Adrenal gland (tissue), 12 donors: ENCODE results near the gene KAZN. TPM values are rescaled to one million over a fixed set of nuclear protein-coding genes. Genes with fewer than 3 reads are reported as not detected.

ENCODE experiments used
- DNase-seq, 7 donors: peaks; one replicate each; pipeline ENCODE4 v3.0.0-alpha.2; 2019 to 2020
- H3K27ac ChIP-seq, 5 donors: fragments of 200-600 bp; sonication (generic) in 4 of 5; 1 replicate in 3 of 5; 2 replicates in 2 of 5; pipeline versions ENCODE4 v1.5.1 to v1.8.0; 2016 to 2020; ENCODE audit warnings: mild to moderate bottlenecking in 1 of 5
- H3K27me3 ChIP-seq: fragments of 200-600 bp; 2 replicates; pipeline ENCODE4 v1.8.0; 2021
- H3K36me3 ChIP-seq, 2 donors: fragments of 200-600 bp; replicated peaks in 1 of 2; 1 replicate in 1 of 2; 2 replicates in 1 of 2; pipeline versions ENCODE4 v1.5.1 to v1.8.0; 2018 to 2022
- H3K4me1 ChIP-seq, 2 donors: fragments of 200-600 bp; replicated peaks in 1 of 2; 1 replicate in 1 of 2; 2 replicates in 1 of 2; pipeline versions ENCODE4 v1.5.1 to v1.8.0; 2018 to 2021
- H3K4me3 ChIP-seq, 4 donors: fragments of 200-600 bp; sonication (generic) in 3 of 4; one replicate each; pipeline ENCODE4 v1.5.1; 2016 to 2018
- H3K9me3 ChIP-seq, 3 donors: fragments of 200-600 bp; sonication (generic) in 1 of 3; replicated peaks in 1 of 3; 1 replicate in 2 of 3; 2 replicates in 1 of 3; pipeline versions ENCODE4 v1.5.1 to v1.8.0; 2016 to 2021
- CTCF ChIP-seq, 6 experiments: fragments of 450-650 bp in 4 of 6; fragments of 200-600 bp in 2 of 6; sonication (generic) in 1 of 6; IDR thresholded peaks; 1 replicate in 5 of 6; 2 replicates in 1 of 6; pipeline versions ENCODE4 v1.5.1 to v1.8.0; 2016 to 2021; ENCODE audit warnings: antibody characterized with exemption in 6 of 6, mild to moderate bottlenecking in 2 of 6, moderate library complexity in 1 of 6
- POLR2A ChIP-seq, 2 donors: fragments of 450-650 bp; IDR thresholded peaks; one replicate each; pipeline ENCODE4 v1.6.1; 2017; ENCODE audit warnings: antibody characterized with exemption in 2 of 2, mild to moderate bottlenecking in 2 of 2, moderate library complexity in 1 of 2
- WGBS, 4 donors: extraction: QIAGEN DNeasy Blood & Tissue Kit in 2 of 4; methylation state at CpG; one replicate each; pipeline versions ENCODE4 v1.1.5 to v1.1.7; 2013 to 2017; 5-methylcytosine and 5-hydroxymethylcytosine counted together
- intact Hi-C, 2 donors: fragments of 100-400 bp; cut with DNase I; formaldehyde crosslinking; loops; one replicate each; pipeline versions ENCODE4 v1.14.1 to v1.15.0; 2022 to 2023
- polyA plus RNA-seq, 3 donors: library from polyadenylated mRNA; stranded (reverse); fragments of 200-250 nt in 2 of 3; fragments of 350-450 nt in 1 of 3; fragmentation: Illumina TruSeq in 1 of 3; extraction: RNeasy Lipid Tissue Mini Kit (QIAGEN cat#74804) in 1 of 3; gene quantifications; one replicate each; pipeline ENCODE4 v1.2.3, GENCODE V29; 2013 to 2014
- total RNA-seq, 9 donors: library from RNA; depleted of rRNA in 4 of 9; stranded (reverse); fragments of >200 nt in 4 of 9; fragments of 120-200 nt in 1 of 9; fragmentation: NEBNext Ultra II Directional in 1 of 9; extraction: Animal tissue kit (Norgen Biotek cat#: 25700) in 1 of 9; gene quantifications; one replicate each; pipeline versions ENCODE4 v1.1.0 to v1.2.4, GENCODE V29; 2013 to 2023
- donor health status: healthy with polysubstance abuse.
- donor health status: Bipolar disorder and iron deficiency.
- donor health status: DM: yes; HTN: yes; CAD: no.
- donor health status: DM: no; HTN: no; CAD: no.
- donor health status: DM: no; HTN: no; CAD: no.
- donor health status: DM: yes; HTN: yes; CAD: no.

The KAZN gene
- total and polyA plus RNA-seq, 12 donors: 5.9 to 63.4 (median 29.5) TPM

- Histone ChIP-seq H3K4me1 (no peaks in the 10 kb centered on the region), H3K27me3 (no peaks in the 10 kb centered on the region), H3K9me3 (no peaks in the 10 kb centered on the region), H3K27ac (no peak overlapping the region), H3K36me3 (no peaks in the 10 kb centered on the region), H3K4me3 (no peak overlapping the region)
- WGBS, 4 donors: 87 to 89% (median 89%) methylated on average over 8 to 10 of the region's 10 CpGs
- no peak for DNase-seq
- no peak for TF ChIP-seq CTCF (IDR thresholded peaks at IDR 0.05)
- no peak for TF ChIP-seq POLR2A (IDR thresholded peaks at IDR 0.05)
- intact Hi-C loops: no loop called here
These were observed 189.1 kb downstream of the KAZN start for GRCh38 chr1:14787604-14788003.

- no peaks in the 10 kb centered on the region for H3K9me3 ChIP-seq
- intact Hi-C loops: no loop called here
- no peaks in the 10 kb centered on the region for H3K4me1 ChIP-seq
- H3K27ac ChIP-seq: no peak overlapping the region
- no peak for TF ChIP-seq POLR2A (IDR thresholded peaks at IDR 0.05)
- no peak for TF ChIP-seq CTCF (IDR thresholded peaks at IDR 0.05)
- DNase-seq: no peak
- no peak overlapping the region for H3K4me3 ChIP-seq
- H3K27me3 ChIP-seq: no peaks in the 10 kb centered on the region
- WGBS, 4 donors: 82 to 92% (median 90%) methylated on average over 6 to 7 of the region's 7 CpGs
- no peaks in the 10 kb centered on the region for H3K36me3 ChIP-seq
These were observed 189.6 kb downstream of the KAZN start for GRCh38 chr1:14788080-14788479.

GRCh38 chr1:14790982-14791381 is 192.5 kb downstream of the KAZN start:
- no peak for TF ChIP-seq CTCF (IDR thresholded peaks at IDR 0.05)
- no peak for TF ChIP-seq POLR2A (IDR thresholded peaks at IDR 0.05)

GRCh38 chr1:14791654-14792053 is 193.2 kb downstream of the KAZN start:
- H3K9me3 ChIP-seq: no peaks in the 10 kb centered on the region
- H3K4me1 ChIP-seq: no peaks in the 10 kb centered on the region
- no peak for DNase-seq
- WGBS, 4 donors: 80 to 92% (median 91%) methylated on average over 8 to 14 of the region's 14 CpGs
- H3K27me3 ChIP-seq: no peaks in the 10 kb centered on the region
- intact Hi-C loops: no loop called here
- H3K36me3 ChIP-seq: no peaks in the 10 kb centered on the region
- no peak overlapping the region for H3K27ac ChIP-seq
- TF ChIP-seq POLR2A (IDR thresholded peaks at IDR 0.05) (no peak), CTCF (IDR thresholded peaks at IDR 0.05) (no peak)
- no peak overlapping the region for H3K4me3 ChIP-seq

More at GRCh38 chr1:14790982-14791381, 192.5 kb downstream of the KAZN start:
- no peak for DNase-seq
- Histone ChIP-seq H3K27ac (no peak overlapping the region), H3K4me1 (no peaks in the 10 kb centered on the region), H3K36me3 (no peaks in the 10 kb centered on the region), H3K4me3 (no peak overlapping the region), H3K9me3 (no peaks in the 10 kb centered on the region), H3K27me3 (no peaks in the 10 kb centered on the region)
- intact Hi-C loops: no loop called here
- WGBS, 4 donors: 72 to 77% (median 73%) methylated on average over 7 of the region's 7 CpGs
